DMS153 treated with DMSO at 0.1 percent for 48 hours (cell line): ENCODE results near the gene HAUS8.
"Not testable (repeated sequence)": the region's sequence is repeated elsewhere in the genome, so short reads cannot be mapped to it uniquely, and the experiment has no call there.

Experiments
- DNase-seq: peaks from one replicate; lab custom pipeline; 2025; ENCODE audit not compliant: unreplicated experiment; lab: John Stamatoyannopoulos, UW

Gene HAUS8

GRCh38 chr19:17037184-17037583, 38.1 kb downstream of the HAUS8 start:
- no peak for DNase-seq

- DNase-seq, result no peak
Observed at GRCh38 chr19:17036640-17037039, 38.6 kb downstream of the HAUS8 start.

- no peak for DNase-seq
Observed at GRCh38 chr19:17035842-17036424, 39.3 kb downstream of the HAUS8 start.

GRCh38 chr19:17031741-17032140, 43.5 kb downstream of the HAUS8 start:
- no peak for DNase-seq

DNA sequence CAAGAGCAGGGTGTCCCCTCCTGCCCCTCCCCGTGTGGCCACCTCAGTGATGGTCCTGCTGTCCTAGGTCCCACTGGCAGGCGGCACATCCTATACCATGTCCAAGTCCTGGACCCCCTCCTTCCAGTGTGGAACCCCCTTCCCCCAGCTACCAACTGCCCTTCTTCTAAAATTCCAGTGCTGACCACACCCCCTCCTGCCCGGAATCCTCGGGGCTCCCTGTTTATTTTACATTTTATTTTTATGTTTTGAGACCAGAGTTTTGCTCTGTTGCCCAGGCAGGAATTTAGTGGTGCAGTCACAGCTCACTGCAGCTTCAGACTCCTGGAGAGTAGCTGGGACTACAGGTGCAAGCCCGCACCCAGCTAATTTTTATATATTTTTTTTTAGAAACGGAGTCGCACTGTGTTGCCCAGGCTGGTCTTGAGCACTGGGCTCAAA, 47.7 kb downstream of the HAUS8 start:
- no peak for DNase-seq

DNA sequence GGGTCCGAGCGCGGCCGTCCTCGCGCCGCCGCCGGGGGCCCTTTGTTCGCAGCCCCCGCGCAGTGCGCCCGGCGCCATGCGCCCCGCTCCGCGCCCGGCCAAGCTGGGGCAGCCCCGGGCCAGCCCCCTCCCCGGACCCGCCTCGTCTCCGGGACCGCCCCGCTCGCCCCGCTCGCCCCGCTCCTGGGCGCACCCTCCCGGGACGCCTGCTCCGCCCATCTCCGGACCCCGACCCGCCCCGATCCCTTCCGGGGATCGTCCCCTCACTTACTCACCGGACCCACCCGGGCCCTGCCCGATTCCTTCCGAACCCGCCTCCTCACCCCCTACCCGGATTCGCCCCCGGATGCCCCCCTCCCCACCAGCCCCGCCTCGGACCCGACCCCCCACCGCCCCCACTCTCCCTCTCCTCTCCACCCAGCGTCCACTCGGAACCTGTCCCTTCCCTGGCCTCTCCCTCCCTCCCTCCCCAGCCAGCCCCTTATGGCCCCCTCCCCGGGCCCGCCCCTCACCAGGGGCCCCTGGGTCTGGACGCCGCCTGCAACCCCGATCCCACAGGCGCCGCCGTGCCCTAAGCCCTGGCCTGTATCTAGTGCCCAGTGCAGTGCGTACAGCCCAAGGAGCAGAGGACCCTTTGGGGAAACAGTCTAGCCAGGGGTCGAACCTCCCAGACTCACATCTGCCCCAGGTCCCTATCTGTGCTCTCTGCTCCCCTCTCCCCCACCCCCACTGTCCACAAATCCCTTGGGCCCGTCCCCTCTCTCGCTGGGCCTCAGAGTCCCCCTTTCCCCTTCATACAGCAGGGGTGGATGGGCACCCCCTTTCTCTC, 48.3 kb downstream of the HAUS8 start, which contains the start of gene CPAMD8:
Gene CPAMD8, minus strand, starts transcription at position 105 of the 829 bp plus-strand sequence. CDS start 168 bp downstream, outside the sequence.
- no peak for DNase-seq

DNA sequence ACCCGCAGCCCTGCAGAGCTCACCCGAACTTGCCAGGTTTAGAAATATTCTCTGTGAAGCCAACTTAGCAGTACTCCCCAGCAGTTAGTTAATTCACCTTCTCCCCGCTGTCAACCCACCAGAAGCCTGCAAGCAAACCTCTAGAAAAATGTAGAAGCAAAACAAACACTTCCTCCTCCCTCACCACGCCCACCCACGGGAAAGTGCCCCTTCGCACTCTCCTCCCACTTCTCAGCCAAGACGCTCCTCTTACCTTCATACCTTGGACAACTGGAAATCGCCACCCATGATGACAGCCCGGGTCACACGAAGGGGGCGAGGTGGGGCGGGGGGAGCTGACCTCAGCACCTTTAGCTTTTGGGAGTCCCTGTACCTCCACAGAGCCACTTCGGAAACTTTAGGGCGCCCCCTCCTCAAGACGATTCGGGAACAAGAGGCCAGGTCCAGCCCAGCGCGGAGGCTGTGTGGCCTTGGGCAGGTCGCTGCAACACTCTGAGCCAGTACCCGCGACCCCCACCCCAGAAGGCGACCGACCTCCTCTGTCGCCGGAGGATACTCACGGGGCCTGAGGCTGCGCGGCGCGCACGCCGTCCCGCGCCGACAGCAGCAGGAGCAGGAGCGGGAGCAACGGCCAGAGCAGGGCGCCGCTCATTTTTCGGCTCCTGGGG, 49.1 kb downstream of the HAUS8 start:
- DNase-seq, result no peak

DNA sequence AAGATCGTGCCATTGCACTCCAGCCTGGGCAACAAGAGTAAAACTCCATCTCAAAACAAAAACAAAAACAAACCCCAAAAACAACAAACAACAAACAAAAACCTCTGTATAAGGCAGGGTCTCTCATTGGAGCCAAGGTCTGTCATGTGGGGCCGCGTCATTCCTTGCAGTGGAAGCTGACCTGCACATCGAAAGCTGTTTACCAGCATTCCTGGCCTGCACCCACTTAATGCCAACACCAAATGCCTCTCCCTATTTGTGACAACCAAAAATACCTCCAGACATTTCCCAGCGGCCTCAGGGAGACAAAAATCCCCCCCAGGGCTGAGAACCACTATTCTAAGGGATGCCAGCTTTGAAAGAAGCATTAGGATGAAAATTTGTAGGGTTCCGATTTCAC, 49.9 kb downstream of the HAUS8 start:
- no peak for DNase-seq

GRCh38 chr19:17024941-17025340, 50.3 kb downstream of the HAUS8 start:
- DNase-seq, result not testable (repeated sequence)

- DNase-seq, result no peak
Observed at GRCh38 chr19:17023805-17024204, 51.4 kb downstream of the HAUS8 start.

- no peak for DNase-seq
Observed at GRCh38 chr19:17022738-17023137, 52.5 kb downstream of the HAUS8 start.

DNA sequence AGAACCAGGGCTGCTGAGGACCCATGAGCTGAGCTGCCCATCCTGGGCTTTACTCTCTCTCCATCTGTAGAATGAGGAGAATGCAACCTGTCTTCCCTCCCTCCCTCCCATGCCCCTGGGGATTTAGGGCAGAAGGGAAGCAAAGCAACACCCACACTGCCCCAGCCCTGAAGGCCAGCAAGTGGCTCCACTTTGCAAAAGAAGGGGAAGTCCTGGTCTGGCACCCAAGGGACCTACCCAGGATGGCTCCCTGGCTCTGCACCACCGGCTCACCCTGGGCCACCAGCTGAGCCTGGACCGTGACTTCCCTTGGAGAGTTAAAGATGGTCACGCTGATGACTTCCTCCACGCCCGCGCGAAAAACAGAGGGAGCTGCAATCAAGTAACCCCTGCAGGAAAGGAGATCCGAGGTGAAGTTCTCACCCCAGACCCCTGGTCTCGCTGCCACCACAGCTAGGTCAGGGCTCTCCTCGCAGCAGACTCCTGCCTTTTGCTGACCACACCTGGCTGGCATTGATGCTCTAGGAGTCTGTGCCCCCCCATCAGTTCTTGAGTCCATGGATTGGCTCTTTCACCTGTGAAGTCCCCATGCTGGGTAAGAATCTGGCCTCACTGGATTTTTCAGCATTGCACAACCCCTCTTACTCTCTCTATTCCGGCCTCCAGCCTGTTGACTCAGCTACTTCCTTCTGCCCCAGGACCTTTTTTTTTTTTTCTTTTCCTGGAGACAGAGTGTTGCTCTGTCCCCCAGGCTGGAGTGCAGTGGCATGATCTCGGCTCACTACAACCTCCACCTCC, 53.3 kb downstream of the HAUS8 start:
- no peak for DNase-seq

DNA sequence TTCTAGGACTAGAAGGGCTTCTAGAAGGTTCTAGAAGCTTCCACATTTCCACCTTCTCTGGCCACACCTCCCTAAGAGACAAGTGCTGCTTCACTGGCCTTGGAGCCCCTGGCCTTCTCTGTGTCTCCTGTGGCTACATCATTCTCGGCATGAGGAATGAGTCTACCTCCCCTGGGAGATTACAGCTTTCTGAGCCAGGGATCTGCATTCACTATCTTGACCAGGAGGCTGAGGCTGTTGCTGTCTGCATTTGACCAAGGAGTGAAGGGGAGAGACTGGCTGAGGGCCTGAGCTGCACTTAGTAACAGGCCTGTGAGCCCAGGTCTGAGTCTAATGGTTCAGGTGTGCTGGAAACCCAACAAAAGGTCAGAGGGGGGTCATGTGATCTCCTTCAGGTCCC, 53.9 kb downstream of the HAUS8 start:
- DNase-seq, result no peak

DNA sequence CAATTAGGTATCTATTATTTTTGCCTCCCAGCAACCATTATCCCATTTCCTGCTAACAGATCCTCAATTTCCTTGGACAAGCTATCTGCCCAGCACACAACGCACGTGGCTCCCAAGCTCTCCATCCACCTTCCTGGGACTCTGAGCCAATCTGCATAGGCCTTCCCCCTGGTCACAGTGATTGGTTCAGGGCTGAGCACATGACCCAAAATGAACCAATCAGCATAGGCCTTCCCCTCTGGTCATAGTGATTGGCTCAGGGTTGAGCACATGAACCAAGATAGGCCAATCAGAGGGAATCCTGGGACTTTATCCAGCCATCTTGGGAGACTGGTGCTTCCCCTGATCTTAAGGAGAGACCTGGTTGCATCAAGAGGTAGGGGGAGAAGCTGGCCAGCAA, 54.4 kb downstream of the HAUS8 start:
- no peak for DNase-seq

GRCh38 chr19:17020385-17020784, 54.9 kb downstream of the HAUS8 start:
- no peak for DNase-seq

GRCh38 chr19:17014212-17014861, 60.9 kb downstream of the HAUS8 start:
- DNase-seq, result not testable (repeated sequence)

DNA sequence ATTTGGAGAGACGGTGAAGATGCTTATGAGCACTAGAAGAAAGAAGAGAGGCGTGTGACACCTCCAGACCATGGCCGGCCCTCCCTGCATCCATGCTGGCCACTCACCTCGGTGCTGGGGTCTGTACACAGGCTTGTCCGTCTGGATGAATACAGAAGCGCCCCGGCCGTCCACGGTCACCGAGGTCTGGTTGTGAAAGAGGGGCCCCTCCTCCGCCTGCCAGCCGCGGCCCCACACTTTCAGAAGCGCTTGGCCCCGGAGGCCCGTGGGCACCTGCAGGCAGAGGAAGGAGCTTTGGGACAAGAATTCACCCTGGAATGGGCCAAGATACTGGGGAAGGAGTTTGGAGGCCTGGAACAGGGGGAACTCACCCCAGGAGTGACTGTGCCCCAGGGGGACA, 63.8 kb downstream of the HAUS8 start:
- DNase-seq, result no peak

DNA sequence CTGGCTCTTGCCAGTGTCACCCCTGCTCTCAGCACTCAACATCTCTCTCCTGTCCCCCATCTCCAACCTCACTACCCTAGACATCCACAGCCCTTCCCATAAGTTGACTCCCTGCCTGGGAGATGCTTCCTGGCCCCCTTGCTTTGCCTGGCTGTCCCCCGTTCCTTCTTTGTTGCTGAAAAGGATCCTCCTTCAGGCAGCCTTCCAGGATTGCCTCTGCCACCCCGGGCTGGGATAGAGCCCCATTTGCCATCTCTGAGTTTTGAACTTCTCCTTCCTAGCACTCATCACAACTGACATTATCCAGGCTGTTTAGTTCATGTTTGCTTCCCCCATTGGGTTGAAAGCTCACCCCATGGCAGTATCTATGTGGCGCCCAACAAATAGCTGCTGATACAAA, 68.7 kb downstream of the HAUS8 start:
- no peak for DNase-seq

DNA sequence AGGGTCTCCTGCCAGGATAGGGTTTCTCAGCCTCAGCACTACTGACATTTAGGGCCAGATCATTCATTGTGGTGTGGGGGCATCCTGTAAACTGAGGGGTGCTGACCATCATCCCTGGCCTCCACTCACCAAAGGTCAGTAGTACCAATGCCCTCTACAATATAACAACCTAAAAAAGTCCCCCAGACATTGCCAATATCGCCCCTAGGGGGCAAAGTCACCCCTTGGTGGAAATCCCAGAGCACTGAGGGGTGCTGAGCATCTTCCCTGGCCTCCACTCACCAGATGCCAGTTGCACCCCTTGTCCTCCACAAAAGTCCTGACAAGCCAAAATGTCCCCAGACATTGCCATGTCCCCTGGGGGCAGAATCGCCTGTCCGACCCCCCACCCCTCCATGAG, 70.3 kb downstream of the HAUS8 start:
- DNase-seq, result no peak

- DNase-seq, result no peak
Observed at GRCh38 chr19:17004386-17004785, 70.9 kb downstream of the HAUS8 start.

- DNase-seq, result no peak
Observed at GRCh38 chr19:17002455-17002854, 72.8 kb downstream of the HAUS8 start.
